PFSK-1 (cell line): Measurements from ENCODE around the gene HS3ST3B1.

Experiments used
- FOXP2 ChIP-seq: optimal IDR thresholded peaks from 2 replicates; pipeline ENCODE3; 2011; ENCODE audit warnings: borderline replicate concordance, control low read depth, inconsistent platforms; ENCODE audit not compliant: insufficient read depth; ENCODE audit errors: extremely low read length, extremely low read depth
- POLR2AphosphoS5 ChIP-seq: IDR thresholded peaks from 2 replicates; pipeline ENCODE4 v1.6.1; 2012; ENCODE audit warnings: low read depth, mild to moderate bottlenecking, control low read depth, low read length, moderate library complexity
- REST ChIP-seq, 2 experiments: IDR thresholded peaks; 2 replicates each; pipeline versions ENCODE4 v1.6.1 to v1.8.0; 2011 to 2012; ENCODE audit warnings: low read depth in 2 of 2, low read length in 2 of 2, control low read depth in 1 of 2, inconsistent platforms in 1 of 2, mild to moderate bottlenecking in 1 of 2, moderate library complexity in 1 of 2; ENCODE audit not compliant: insufficient read depth in 1 of 2
- SIN3A ChIP-seq: IDR thresholded peaks from 2 replicates; pipeline ENCODE4 v1.6.1; 2012; ENCODE audit warnings: mild to moderate bottlenecking, low read length, moderate library complexity, borderline replicate concordance; ENCODE audit not compliant: insufficient read depth
- TAF1 ChIP-seq: IDR thresholded peaks from 2 replicates; pipeline ENCODE4 v1.6.1; 2012; ENCODE audit warnings: low read length, control low read depth, borderline replicate concordance; ENCODE audit not compliant: insufficient read depth

The HS3ST3B1 gene

GRCh38 chr17:14393723-14394122 lies 92.8 kb downstream of the HS3ST3B1 start:
- TF ChIP-seq REST (IDR thresholded peaks at IDR 0.05; ENCODE audit: insufficient read depth in 1 of 2, low read depth in 2 of 2, low read length in 2 of 2), result no peak
- no peak for TF ChIP-seq SIN3A
- no peak for TF ChIP-seq POLR2AphosphoS5
- no peak for TF ChIP-seq FOXP2
- no peak for TF ChIP-seq TAF1

GRCh38 chr17:14395255-14395654 lies 94.4 kb downstream of the HS3ST3B1 start:
- TF ChIP-seq FOXP2 (no peak), SIN3A (no peak), POLR2AphosphoS5 (no peak), REST (IDR thresholded peaks at IDR 0.05; ENCODE audit: insufficient read depth in 1 of 2, low read depth in 2 of 2, low read length in 2 of 2) (no peak), TAF1 (no peak)

GRCh38 chr17:14396547-14396946 lies 95.7 kb downstream of the HS3ST3B1 start:
- no peak for TF ChIP-seq TAF1
- no peak for TF ChIP-seq POLR2AphosphoS5
- no peak for TF ChIP-seq SIN3A
- no peak for TF ChIP-seq FOXP2
- no peak for TF ChIP-seq REST (IDR thresholded peaks at IDR 0.05; ENCODE audit: insufficient read depth in 1 of 2, low read depth in 2 of 2, low read length in 2 of 2)

GRCh38 chr17:14398766-14399165 lies 97.9 kb downstream of the HS3ST3B1 start:
- TF ChIP-seq REST (IDR thresholded peaks at IDR 0.05; ENCODE audit: insufficient read depth in 1 of 2, low read depth in 2 of 2, low read length in 2 of 2), result no peak
- no peak for TF ChIP-seq SIN3A
- no peak for TF ChIP-seq POLR2AphosphoS5
- TF ChIP-seq FOXP2, result no peak
- no peak for TF ChIP-seq TAF1
